Thyroid gland (tissue), 4 donors: ENCODE measurements around the gene LPP. TPM values are rescaled to one million over a fixed set of nuclear protein-coding genes. Genes with fewer than 3 reads are reported as not detected.

Experiments
- DNase-seq, 2 donors: peaks; one replicate each; pipeline ENCODE4 v3.0.0-alpha.2; 2019
- H3K27ac ChIP-seq, 3 donors: fragments of 200-600 bp; sonication (generic); 1 replicate in 2 of 3; 2 replicates in 1 of 3; pipeline ENCODE4 v1.5.1; 2016 to 2019; ENCODE audit warnings: mild to moderate bottlenecking in 1 of 3, moderate library complexity in 1 of 3
- H3K27me3 ChIP-seq: fragments of 200-600 bp; sonication (generic); one replicate; pipeline ENCODE4 v1.5.1; 2019
- H3K36me3 ChIP-seq, 2 donors: fragments of 200-600 bp; sonication (generic); one replicate each; pipeline ENCODE4 v1.5.1; 2016 to 2019
- H3K4me1 ChIP-seq, 2 donors: fragments of 200-600 bp; sonication (generic); one replicate each; pipeline ENCODE4 v1.5.1; 2017 to 2019
- H3K4me3 ChIP-seq, 3 donors: fragments of 200-600 bp; sonication (generic); replicated peaks in 1 of 3; 1 replicate in 2 of 3; 2 replicates in 1 of 3; pipeline ENCODE4 v1.5.1; 2016; ENCODE audit warnings: mild to moderate bottlenecking in 1 of 3
- H3K9me3 ChIP-seq: fragments of 200-600 bp; sonication (generic); one replicate; pipeline ENCODE4 v1.5.1; 2017
- CTCF ChIP-seq, 6 experiments: fragments of 200-600 bp in 3 of 6; fragments of 450-650 bp in 3 of 6; sonication (generic) in 3 of 6; IDR thresholded peaks; one replicate each; pipeline ENCODE4 v1.5.1; 2016 to 2019; ENCODE audit warnings: antibody characterized with exemption in 6 of 6, mild to moderate bottlenecking in 2 of 6, inconsistent platforms in 1 of 6, moderate library complexity in 1 of 6
- POLR2A ChIP-seq, 2 donors: fragments of 450-650 bp; IDR thresholded peaks; one replicate each; pipeline ENCODE4 v1.6.1; 2017; ENCODE audit warnings: antibody characterized with exemption in 2 of 2, mild to moderate bottlenecking in 2 of 2, moderate library complexity in 1 of 2
- WGBS, 2 donors: methylation state at CpG; one replicate each; pipeline ENCODE4 v1.1.5; 2017; 5-methylcytosine and 5-hydroxymethylcytosine counted together
- intact Hi-C: fragments of 100-400 bp; cut with DNase I; formaldehyde crosslinking; loops from one replicate; pipeline ENCODE4 v1.15.1; 2023
- total RNA-seq, 4 donors: library from RNA; depleted of rRNA; stranded (reverse); fragments of >200 nt; gene quantifications; one replicate each; pipeline ENCODE4 v1.2.3, GENCODE V29; 2016

The LPP gene
- total RNA-seq, 4 donors from 2014 or later, result 79.0 to 141 (median 82.8) TPM

GRCh38 chr3:188583341-188584161 lies 429.6 kb downstream of the LPP start:
- WGBS, 2 donors, result 87 to 91% methylated on average over 9 of the region's 9 CpGs
- no peaks in the 10 kb centered on the region for H3K9me3 ChIP-seq
- DNase-seq, result no peak
- H3K27ac ChIP-seq, result no peak overlapping the region
- intact Hi-C loops, result no loop called here
- no peaks in the 10 kb centered on the region for H3K4me1 ChIP-seq
- H3K27me3 ChIP-seq, result no peaks in the 10 kb centered on the region
- no peak for TF ChIP-seq CTCF (IDR thresholded peaks at IDR 0.05)
- H3K4me3 ChIP-seq, result no peak overlapping the region
- H3K36me3 ChIP-seq, result no peaks in the 10 kb centered on the region

GRCh38 chr3:188584162-188584529 lies 430.2 kb downstream of the LPP start:
- Histone ChIP-seq H3K27me3 (no peaks in the 10 kb centered on the region), H3K27ac (no peak overlapping the region), H3K4me1 (no peaks in the 10 kb centered on the region), H3K4me3 (no peak overlapping the region), H3K9me3 (no peaks in the 10 kb centered on the region), H3K36me3 (no peaks in the 10 kb centered on the region)
- 73 to 86% methylated on average over 4 of the region's 4 CpGs for WGBS, 2 donors
- no peak for DNase-seq
- intact Hi-C loops, result no loop called here
- TF ChIP-seq CTCF (IDR thresholded peaks at IDR 0.05) (no peak), POLR2A (IDR thresholded peaks at IDR 0.05) (no peak)

- Histone ChIP-seq H3K36me3 (no peaks in the 10 kb centered on the region), H3K27ac (no peak overlapping the region), H3K4me1 (no peaks in the 10 kb centered on the region), H3K9me3 (no peaks in the 10 kb centered on the region), H3K4me3 (no peak overlapping the region), H3K27me3 (no peaks in the 10 kb centered on the region)
- WGBS, 2 donors, result 65 to 83% methylated on average over 4 of the region's 4 CpGs
- intact Hi-C loops, result no loop called here
- no peak for DNase-seq
- TF ChIP-seq POLR2A (IDR thresholded peaks at IDR 0.05), result no peak
Observed at GRCh38 chr3:188584958-188585689, 431.2 kb downstream of the LPP start.

GRCh38 chr3:188589071-188589470 lies 435.1 kb downstream of the LPP start:
- Histone ChIP-seq H3K27me3 (no peaks in the 10 kb centered on the region), H3K27ac (no peak overlapping the region), H3K4me3 (no peak overlapping the region), H3K36me3 (no peaks in the 10 kb centered on the region), H3K4me1 (peaks cover 0 to 5% of the 10 kb centered on the region in 2 donors), H3K9me3 (no peaks in the 10 kb centered on the region)
- WGBS, 2 donors, result 91 to 95% methylated on average over 2 of the region's 2 CpGs
- DNase-seq, result no peak
- intact Hi-C loops, result no loop called here
- TF ChIP-seq CTCF (IDR thresholded peaks at IDR 0.05), result no peak
- TF ChIP-seq POLR2A (IDR thresholded peaks at IDR 0.05), result no peak

GRCh38 chr3:188589771-188590170 lies 435.8 kb downstream of the LPP start:
- intact Hi-C loops, result no loop called here
- Histone ChIP-seq H3K27me3 (no peaks in the 10 kb centered on the region), H3K4me3 (no peak overlapping the region), H3K27ac (no peak overlapping the region), H3K9me3 (no peaks in the 10 kb centered on the region), H3K36me3 (no peaks in the 10 kb centered on the region), H3K4me1 (peaks cover 0 to 9% of the 10 kb centered on the region in 2 donors)
- DNase-seq, result no peak
- 94% methylated on average over 2 of the region's 2 CpGs for WGBS, 2 donors
- TF ChIP-seq POLR2A (IDR thresholded peaks at IDR 0.05) (no peak), CTCF (IDR thresholded peaks at IDR 0.05) (no peak)
